Stomach smooth muscle (tissue), 2 donors: ENCODE results near the gene CRIP3.
A peak's percentile ranks its signal among the peaks of the same experiment; 100 is the strongest.
"Not testable (repeated sequence)": the region's sequence is repeated elsewhere in the genome, so short reads cannot be mapped to it uniquely, and the experiment has no call there.

Experiments used
- H3K27ac ChIP-seq: one replicate; pipeline ENCODE4 v1.7.0; 2013; ENCODE audit warnings: mild to moderate bottlenecking, low read length, inconsistent platforms
- H3K27me3 ChIP-seq, 2 donors: one replicate each; pipeline ENCODE4 v1.7.0; 2013; ENCODE audit warnings: low read length in 2 of 2; ENCODE audit not compliant: insufficient read depth in 2 of 2, control insufficient read depth in 1 of 2
- H3K36me3 ChIP-seq, 2 donors: one replicate each; pipeline ENCODE4 v1.7.0; 2013; ENCODE audit warnings: low read length in 2 of 2; ENCODE audit not compliant: control insufficient read depth in 2 of 2, insufficient read depth in 2 of 2
- H3K4me1 ChIP-seq: one replicate; pipeline ENCODE4 v1.7.0; 2013; ENCODE audit warnings: low read length; ENCODE audit not compliant: control insufficient read depth, insufficient read depth
- H3K4me3 ChIP-seq, 2 donors: one replicate each; pipeline ENCODE4 v1.7.0; 2013; ENCODE audit warnings: low read length in 2 of 2
- H3K9ac ChIP-seq, 2 donors: one replicate each; pipeline ENCODE4 v1.7.0; 2013; ENCODE audit warnings: low read length in 2 of 2, mild to moderate bottlenecking in 1 of 2
- H3K9me3 ChIP-seq, 2 donors: one replicate each; pipeline ENCODE4 v1.7.0; 2013; ENCODE audit warnings: low read length in 2 of 2; ENCODE audit not compliant: control insufficient read depth in 2 of 2
- donor health status: healthy.
- donor health status: Pancreatic carcinoma.

CRIP3 gene, protein sequence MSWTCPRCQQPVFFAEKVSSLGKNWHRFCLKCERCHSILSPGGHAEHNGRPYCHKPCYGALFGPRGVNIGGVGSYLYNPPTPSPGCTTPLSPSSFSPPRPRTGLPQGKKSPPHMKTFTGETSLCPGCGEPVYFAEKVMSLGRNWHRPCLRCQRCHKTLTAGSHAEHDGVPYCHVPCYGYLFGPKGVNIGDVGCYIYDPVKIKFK

DNA sequence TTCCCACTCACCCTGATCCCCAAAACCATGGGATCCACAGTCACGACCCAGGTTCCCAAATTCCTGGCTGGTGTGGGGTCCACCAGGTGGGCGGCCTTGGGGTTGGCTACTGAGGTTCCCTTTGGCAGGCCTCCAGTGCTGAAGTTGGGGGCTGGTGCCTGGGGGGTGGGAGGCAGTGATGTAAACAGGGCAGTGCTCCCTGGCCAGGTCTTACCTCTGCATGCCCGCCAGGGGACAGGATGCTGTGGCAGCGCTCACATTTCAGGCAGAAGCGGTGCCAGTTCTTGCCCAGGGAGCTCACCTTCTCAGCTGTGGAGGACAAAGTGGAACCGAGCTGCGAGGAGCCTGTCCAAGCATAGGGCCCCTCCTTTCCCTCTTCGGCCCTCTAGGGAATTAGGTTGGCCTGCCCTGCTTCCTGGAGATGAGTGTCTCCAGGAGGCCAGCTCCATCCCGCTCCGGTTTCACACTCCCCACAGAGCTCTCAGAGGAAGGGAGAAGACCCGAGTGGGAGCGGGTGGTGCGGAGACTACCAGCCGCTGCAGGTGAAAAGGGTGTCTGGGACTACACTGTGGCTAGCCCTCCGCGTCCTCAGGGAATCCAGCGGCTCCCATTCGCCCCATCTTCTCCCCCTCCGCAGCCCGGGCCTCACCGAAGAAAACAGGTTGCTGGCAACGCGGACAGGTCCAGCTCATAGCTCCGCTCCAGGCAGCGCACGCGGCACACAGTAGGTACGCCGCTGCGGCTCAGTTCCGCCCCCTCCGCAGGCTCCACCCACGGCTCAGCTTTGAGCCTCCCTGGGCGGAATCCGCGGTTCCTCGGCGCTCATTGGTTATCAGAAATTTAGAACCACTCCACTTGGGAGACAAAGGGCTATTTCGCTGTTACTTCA is at the start of gene CRIP3:
CRIP3 (minus strand) TSS at position 726 of the 889 bp plus-strand sequence; CDS start at position 692, 34 bp downstream.
- peak within 1 kb of the TSS; percentile 32 to 68 for H3K4me3 ChIP-seq
- no peak within 1 kb of the TSS for H3K27ac ChIP-seq
- H3K4me1 ChIP-seq: peaks cover 8% of the 10 kb centered on the region
- H3K27me3 ChIP-seq: peaks cover 13 to 18% of the 10 kb centered on the region in 2 donors
- no peak within 1 kb of the TSS for H3K9ac ChIP-seq
- no peaks in the 10 kb centered on the region for H3K9me3 ChIP-seq
- no peaks in the 10 kb centered on the region for H3K36me3 ChIP-seq

DNA sequence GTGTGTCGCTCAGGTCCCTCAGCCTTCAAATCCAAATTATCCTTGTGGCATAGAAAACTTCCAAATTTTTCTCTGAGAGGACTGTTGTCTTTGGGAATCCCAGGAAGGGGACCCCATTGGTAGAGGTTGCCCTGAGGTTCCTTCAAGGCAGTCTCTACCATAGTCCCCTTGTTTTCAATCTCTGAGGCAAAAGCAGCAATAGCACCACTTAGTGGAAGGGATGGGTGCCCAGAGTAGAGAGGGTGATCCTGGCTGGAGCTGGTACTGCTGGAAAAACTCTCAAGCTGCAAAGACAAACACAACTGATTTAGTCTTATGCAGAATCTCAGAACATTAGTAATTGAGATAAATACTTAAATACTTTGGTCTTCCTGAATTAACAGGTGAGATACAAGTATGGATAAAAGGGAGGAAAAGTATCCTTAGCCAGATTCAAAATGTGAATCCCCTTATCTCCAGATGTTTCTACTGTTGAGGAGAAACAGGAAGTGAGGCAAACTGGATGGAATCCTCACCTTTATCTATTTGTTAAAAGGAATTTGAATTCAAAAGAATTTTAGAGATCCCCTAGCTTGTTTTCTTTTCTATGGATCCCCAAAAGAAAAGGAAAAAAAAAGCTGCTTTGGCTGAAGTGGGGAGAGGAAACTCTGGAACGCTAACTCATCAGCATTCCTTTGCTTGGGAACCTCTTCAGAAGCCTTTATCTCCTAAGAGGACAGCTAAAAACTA is 47.4 kb upstream of the CRIP3 start:
- no peaks in the 10 kb centered on the region for H3K9me3 ChIP-seq
- H3K27ac ChIP-seq: no peak overlapping the region
- H3K9ac ChIP-seq: no peak overlapping the region
- no peak overlapping the region for H3K4me3 ChIP-seq
- H3K36me3 ChIP-seq: peaks cover 28 to 41% of the 10 kb centered on the region in 2 donors
- H3K4me1 ChIP-seq: no peaks in the 10 kb centered on the region
- no peaks in the 10 kb centered on the region for H3K27me3 ChIP-seq

DNA sequence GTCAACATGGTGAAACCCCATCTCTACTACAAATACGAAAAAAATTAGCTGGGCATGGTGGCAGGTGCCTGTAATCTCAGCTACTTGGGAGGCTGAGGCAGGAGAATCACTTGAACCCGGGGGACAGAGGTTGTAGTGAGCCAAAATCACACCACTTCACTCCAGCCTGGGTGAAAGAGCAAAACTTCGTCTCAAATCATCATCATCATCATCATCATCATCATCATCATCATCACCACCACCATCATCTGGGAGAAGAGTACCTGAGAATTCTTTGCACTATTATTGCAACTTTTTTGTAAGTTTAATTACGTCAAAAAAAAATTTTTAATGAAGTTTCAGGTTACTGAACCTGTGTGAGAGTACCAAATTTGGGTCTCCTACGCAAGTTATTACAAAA is 43.3 kb upstream of the CRIP3 start:
- H3K4me3 ChIP-seq: not testable (repeated sequence)
- H3K36me3 ChIP-seq: peaks cover 39 to 50% of the 10 kb centered on the region in 2 donors

DNA sequence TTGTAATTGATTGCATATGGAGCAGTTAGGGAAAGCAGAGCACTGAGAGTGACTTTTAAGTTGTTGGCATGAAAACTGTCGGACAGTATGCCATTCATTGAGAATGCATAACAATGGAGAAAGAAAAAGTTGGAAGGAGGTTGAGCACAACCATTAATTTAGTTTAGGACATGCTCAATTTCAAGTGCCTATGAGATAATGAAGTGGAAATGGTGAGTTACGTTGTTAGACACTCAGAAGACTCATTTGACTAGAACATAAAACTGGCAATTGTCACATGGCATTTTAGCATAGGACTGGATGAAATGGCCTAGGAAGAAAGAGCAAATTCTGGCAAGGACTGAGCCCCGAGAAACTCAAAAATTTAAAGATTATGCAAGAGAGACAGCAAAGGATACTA is 38.8 kb upstream of the CRIP3 start:
- no peaks in the 10 kb centered on the region for H3K4me1 ChIP-seq
- H3K36me3 ChIP-seq: peaks cover 32 to 45% of the 10 kb centered on the region in 2 donors
- no peak overlapping the region for H3K4me3 ChIP-seq
- no peak overlapping the region for H3K27ac ChIP-seq
- H3K9me3 ChIP-seq: no peaks in the 10 kb centered on the region
- no peak overlapping the region for H3K9ac ChIP-seq
- H3K27me3 ChIP-seq: no peaks in the 10 kb centered on the region

More for the DNA sequence above, 43.3 kb upstream of the CRIP3 start:
- H3K27ac ChIP-seq, H3K9me3 ChIP-seq, H3K9ac ChIP-seq, H3K27me3 ChIP-seq, H3K4me1 ChIP-seq: not testable (repeated sequence)

DNA sequence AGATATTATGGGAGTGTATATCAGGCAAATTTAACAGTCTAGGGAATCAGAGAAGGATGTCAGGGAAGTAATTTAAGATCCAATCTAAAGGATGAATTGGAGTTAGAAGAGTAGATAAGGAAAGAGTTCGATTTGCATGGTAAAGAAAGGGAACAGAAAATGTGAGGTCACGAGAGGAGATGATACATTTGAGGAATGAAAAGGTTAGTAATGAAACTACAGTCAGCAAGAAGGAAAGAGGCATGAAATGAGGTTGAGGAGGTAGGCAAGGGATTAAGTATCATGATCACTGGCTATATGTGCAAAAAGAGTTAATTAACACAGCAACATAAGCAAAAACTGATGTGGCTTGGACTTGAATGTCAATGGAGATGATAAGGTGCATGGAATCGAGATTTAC is 38.4 kb upstream of the CRIP3 start:
- Histone ChIP-seq H3K27ac (no peak overlapping the region), H3K27me3 (no peaks in the 10 kb centered on the region), H3K9ac (no peak overlapping the region), H3K4me3 (no peak overlapping the region), H3K4me1 (no peaks in the 10 kb centered on the region), H3K9me3 (no peaks in the 10 kb centered on the region), H3K36me3 (peaks cover 34 to 49% of the 10 kb centered on the region in 2 donors)

DNA sequence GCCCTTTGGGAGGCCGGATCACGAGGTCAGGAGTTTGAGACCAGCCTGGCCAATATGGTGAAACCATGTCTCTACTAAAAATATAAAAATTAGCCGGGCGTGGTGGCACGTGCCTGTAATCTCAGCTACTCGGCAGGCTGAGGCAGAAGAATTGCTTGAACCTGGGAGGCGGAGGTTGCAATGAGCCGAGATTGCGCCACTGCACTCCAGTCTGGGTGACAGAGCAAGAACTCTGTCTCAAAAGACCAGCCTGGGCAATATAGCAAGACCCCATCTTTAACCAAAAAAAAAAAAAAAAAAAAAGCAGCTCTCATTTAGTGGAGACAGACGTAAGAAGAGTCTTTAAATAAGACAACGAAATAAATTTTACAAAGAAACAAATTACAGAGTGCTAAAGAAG is 37.6 kb upstream of the CRIP3 start:
- not testable (repeated sequence) for H3K4me3 ChIP-seq, H3K9me3 ChIP-seq, H3K27me3 ChIP-seq, H3K9ac ChIP-seq, H3K27ac ChIP-seq, H3K4me1 ChIP-seq
- H3K36me3 ChIP-seq: peaks cover 37 to 54% of the 10 kb centered on the region in 2 donors

DNA sequence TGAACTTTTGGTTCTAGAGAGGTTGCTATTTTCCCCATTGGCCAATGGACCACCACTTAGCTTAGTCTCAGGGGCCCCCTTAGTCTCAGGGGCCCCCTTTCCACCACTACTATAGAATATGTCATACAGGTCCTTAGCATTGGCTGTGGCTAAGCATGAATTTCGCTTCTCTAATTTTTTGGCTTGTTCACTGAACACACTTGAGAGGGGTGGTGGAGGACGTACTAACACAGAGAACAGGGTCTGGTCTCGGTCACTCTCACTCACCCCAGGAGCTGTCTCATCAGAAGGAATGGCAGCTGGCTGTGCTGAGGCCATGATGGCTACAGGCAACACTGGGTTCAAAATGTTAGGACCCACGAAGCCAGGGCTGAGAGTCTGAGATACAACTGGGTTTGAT is 30.5 kb upstream of the CRIP3 start:
- Histone ChIP-seq H3K4me1 (no peaks in the 10 kb centered on the region), H3K27ac (no peak overlapping the region), H3K4me3 (no peak overlapping the region), H3K9ac (no peak overlapping the region), H3K27me3 (no peaks in the 10 kb centered on the region), H3K36me3 (peaks cover 49 to 57% of the 10 kb centered on the region in 2 donors), H3K9me3 (no peaks in the 10 kb centered on the region)

DNA sequence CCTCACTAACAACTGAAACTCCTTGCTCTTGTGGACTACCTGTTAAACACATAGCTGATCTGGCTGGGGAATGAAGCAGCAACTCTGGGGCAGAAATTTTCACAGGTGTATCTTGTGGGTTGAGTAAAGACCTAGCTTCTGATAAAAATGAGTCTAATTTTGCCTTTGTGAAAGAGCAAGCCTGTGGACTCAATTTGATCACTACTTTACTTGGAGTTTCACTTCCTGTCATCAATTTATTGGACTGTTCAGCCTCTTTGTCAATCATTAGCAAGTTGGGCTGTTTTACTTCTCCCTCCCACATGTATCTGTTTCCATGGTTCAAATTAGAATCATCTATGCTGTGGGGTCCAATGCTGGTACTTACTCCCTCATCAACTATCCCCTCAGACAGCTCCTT is 29.6 kb upstream of the CRIP3 start:
- H3K27me3 ChIP-seq: no peaks in the 10 kb centered on the region
- H3K36me3 ChIP-seq: peaks cover 47 to 56% of the 10 kb centered on the region in 2 donors
- no peaks in the 10 kb centered on the region for H3K4me1 ChIP-seq
- no peaks in the 10 kb centered on the region for H3K9me3 ChIP-seq
- H3K4me3 ChIP-seq: no peak overlapping the region
- H3K27ac ChIP-seq: no peak overlapping the region
- no peak overlapping the region for H3K9ac ChIP-seq

DNA sequence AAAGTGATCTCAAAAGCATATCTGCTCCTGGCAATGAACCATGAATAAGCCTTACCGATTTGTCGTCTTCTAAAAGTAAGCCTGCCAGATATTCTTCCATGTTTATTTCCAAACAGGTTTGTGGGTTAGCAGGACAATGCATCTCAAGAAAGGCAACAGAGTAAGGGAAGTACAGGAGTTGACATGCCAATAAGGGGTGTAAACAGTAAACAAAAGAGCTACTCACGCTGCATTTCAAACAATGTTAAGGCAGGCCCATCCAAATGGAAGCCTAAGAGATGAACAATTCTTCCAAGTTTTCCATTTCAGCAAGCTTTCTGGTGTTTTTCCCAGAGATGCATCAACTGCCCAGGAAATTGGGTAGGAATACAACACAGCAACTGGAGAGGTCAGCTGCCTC is 27.8 kb upstream of the CRIP3 start:
- Histone ChIP-seq H3K9ac (no peak overlapping the region), H3K4me3 (no peak overlapping the region), H3K27me3 (no peaks in the 10 kb centered on the region), H3K27ac (no peak overlapping the region), H3K4me1 (no peaks in the 10 kb centered on the region), H3K36me3 (peaks cover 31 to 42% of the 10 kb centered on the region in 2 donors), H3K9me3 (no peaks in the 10 kb centered on the region)

DNA sequence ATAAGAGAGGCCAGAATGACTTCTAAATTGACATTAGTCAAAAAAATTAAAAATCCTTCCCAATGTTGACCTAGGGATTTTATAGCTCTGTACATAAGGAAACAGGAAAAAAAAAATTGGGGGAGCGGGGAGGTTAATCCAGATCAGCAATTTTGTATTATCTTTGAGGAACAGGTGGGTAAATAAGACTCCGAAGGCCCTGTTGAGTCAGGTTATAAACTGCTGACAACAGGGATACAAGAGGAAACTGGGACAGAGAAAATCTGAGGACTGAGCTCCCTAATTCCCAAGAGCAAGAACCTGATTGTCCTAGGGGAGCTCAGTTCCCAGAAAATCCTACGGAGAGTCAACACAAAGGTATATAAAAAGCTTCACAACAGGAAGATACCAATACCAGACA is 26.8 kb upstream of the CRIP3 start:
- Histone ChIP-seq H3K27me3 (no peaks in the 10 kb centered on the region), H3K9me3 (no peaks in the 10 kb centered on the region), H3K4me1 (no peaks in the 10 kb centered on the region), H3K36me3 (peaks cover 24 to 39% of the 10 kb centered on the region in 2 donors), H3K4me3 (no peak overlapping the region), H3K9ac (no peak overlapping the region), H3K27ac (no peak overlapping the region)
